ACC112 (cell line): ENCODE data around the gene FAM135A.
"Not testable (repeated sequence)": the region's sequence is repeated elsewhere in the genome, so short reads cannot be mapped to it uniquely, and the experiment has no call there.

Source experiments
- H2AFZ ChIP-seq: fragments of 200-600 bp; sonication (generic); one replicate; pipeline ENCODE4 v1.6.0; 2017; ENCODE audit warnings: antibody characterized with exemption, low read length; ENCODE audit not compliant: unreplicated experiment
- H3K27ac ChIP-seq: fragments of 200-600 bp; sonication (generic); 2 replicates; pipeline ENCODE4 v1.5.1; 2014; ENCODE audit warnings: low read depth, mild to moderate bottlenecking, antibody characterized with exemption, low read length, moderate library complexity
- H3K27me3 ChIP-seq: fragments of 200-600 bp; sonication (generic); 2 replicates; pipeline ENCODE4 v1.6.1; 2014; ENCODE audit warnings: mild to moderate bottlenecking, antibody characterized with exemption, low read length, moderate library complexity, mixed read lengths; ENCODE audit not compliant: insufficient read depth
- H3K36me3 ChIP-seq: fragments of 200-600 bp; sonication (generic); 2 replicates; pipeline ENCODE4 v1.6.1; 2016; ENCODE audit warnings: mild to moderate bottlenecking, antibody characterized with exemption, low read length, moderate library complexity, mixed read lengths; ENCODE audit not compliant: insufficient read depth
- H3K4me1 ChIP-seq: fragments of 200-600 bp; sonication (generic); one replicate; pipeline ENCODE4 v1.6.1; 2016; ENCODE audit warnings: low read length, mixed read lengths; ENCODE audit not compliant: insufficient read depth, unreplicated experiment, control insufficient read depth
- H3K4me3 ChIP-seq: fragments of 200-600 bp; sonication (generic); 2 replicates; pipeline ENCODE4 v1.5.1; 2014; ENCODE audit warnings: mild to moderate bottlenecking, low read depth, low read length
- H3K79me2 ChIP-seq: fragments of 200-600 bp; sonication (generic); one replicate; pipeline ENCODE4 v1.6.0; 2016; ENCODE audit warnings: low read length; ENCODE audit not compliant: control insufficient read depth, unreplicated experiment, insufficient read depth

Gene FAM135A

DNA sequence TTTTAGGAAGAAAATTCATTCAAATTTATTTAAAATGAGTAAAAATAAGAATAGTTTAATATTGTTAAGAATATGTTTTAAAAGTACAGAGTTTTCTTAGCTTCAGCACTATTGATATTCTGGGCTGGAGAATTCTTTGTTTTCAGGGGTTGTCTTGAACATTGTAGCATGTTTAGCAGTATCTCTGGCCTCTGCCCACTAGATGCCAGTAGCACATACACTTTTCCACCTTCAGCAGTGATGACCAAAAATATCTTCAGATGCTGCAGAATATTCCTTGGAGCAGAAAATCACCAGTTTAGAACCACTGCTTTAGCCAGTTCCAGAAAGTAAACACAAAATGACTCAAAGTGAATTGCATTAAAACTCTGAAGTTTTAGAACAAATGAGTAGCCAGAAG is 134.0 kb downstream of the FAM135A start:
- H3K4me1 ChIP-seq: no peaks in the 10 kb centered on the region
- no peak overlapping the region for H2AFZ ChIP-seq
- H3K36me3 ChIP-seq: no peaks in the 10 kb centered on the region
- H3K79me2 ChIP-seq: no peaks in the 10 kb centered on the region
- no peak overlapping the region for H3K4me3 ChIP-seq
- no peak overlapping the region for H3K27ac ChIP-seq
- no peaks in the 10 kb centered on the region for H3K27me3 ChIP-seq

DNA sequence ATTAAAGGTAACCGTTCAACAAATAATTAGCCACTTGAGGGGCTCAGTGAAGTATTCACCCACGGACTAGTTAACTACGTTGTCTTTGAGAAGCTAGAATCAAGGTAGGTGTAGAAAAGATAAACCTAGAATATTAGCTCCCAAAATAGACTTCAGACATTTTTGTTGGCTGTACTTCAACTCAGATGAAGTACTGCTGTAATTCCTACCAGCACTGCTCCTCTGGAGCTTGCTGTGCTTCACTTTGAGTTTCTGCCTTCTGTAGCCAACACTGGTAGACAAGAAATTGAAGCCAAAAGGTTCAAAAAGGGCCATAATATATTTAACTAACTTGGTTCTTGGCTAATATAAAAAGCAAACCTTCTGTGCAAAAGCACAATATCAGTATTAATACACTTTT is 134.6 kb downstream of the FAM135A start:
- Histone ChIP-seq H3K36me3 (no peaks in the 10 kb centered on the region), H3K4me3 (no peak overlapping the region), H3K27ac (no peak overlapping the region), H2AFZ (no peak overlapping the region), H3K4me1 (no peaks in the 10 kb centered on the region), H3K79me2 (no peaks in the 10 kb centered on the region), H3K27me3 (no peaks in the 10 kb centered on the region)

DNA sequence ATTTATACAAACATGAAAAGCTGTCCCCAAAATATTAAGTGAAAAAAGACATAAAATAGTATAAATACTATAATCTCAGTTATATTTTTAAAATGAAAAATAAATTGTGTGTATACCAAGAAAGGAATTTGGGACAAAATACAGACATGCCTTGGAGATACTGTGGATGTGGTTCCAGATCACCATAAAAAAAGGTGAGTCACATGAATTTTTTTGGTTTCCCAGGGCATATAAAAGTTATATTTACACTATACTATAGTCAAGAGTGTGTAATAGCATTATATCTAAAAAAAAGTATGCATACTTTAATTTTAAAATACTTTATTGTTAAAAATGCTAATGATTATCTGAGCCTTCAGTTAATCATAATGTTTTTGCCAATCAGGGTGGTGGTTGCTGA is 136.0 kb downstream of the FAM135A start:
- Histone ChIP-seq H2AFZ (no peak overlapping the region), H3K36me3 (no peaks in the 10 kb centered on the region), H3K79me2 (no peaks in the 10 kb centered on the region), H3K4me3 (no peak overlapping the region), H3K27ac (no peak overlapping the region), H3K4me1 (no peaks in the 10 kb centered on the region), H3K27me3 (no peaks in the 10 kb centered on the region)

DNA sequence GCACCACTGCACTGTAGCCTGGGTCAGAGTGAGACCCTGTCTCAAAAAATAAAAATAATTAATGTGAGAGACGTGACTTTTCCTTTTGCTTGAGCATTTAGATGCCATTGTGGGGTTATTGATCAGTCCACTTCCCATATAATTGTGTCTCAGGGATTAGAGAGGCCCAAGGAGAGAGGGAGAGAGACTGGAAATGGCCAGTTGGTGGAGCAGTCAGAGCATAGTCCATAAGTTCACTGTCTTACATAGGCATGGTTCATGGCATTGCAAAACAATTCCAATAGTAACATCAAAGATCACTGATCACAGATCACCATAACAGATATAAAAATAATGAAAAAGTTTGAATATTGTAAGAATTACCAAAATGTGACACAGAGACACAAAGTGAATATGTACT is 138.3 kb downstream of the FAM135A start:
- H3K27ac ChIP-seq: no peak overlapping the region
- H2AFZ ChIP-seq: no peak overlapping the region
- no peaks in the 10 kb centered on the region for H3K27me3 ChIP-seq
- H3K79me2 ChIP-seq: no peaks in the 10 kb centered on the region
- H3K4me1 ChIP-seq: no peaks in the 10 kb centered on the region
- no peak overlapping the region for H3K4me3 ChIP-seq
- no peaks in the 10 kb centered on the region for H3K36me3 ChIP-seq

DNA sequence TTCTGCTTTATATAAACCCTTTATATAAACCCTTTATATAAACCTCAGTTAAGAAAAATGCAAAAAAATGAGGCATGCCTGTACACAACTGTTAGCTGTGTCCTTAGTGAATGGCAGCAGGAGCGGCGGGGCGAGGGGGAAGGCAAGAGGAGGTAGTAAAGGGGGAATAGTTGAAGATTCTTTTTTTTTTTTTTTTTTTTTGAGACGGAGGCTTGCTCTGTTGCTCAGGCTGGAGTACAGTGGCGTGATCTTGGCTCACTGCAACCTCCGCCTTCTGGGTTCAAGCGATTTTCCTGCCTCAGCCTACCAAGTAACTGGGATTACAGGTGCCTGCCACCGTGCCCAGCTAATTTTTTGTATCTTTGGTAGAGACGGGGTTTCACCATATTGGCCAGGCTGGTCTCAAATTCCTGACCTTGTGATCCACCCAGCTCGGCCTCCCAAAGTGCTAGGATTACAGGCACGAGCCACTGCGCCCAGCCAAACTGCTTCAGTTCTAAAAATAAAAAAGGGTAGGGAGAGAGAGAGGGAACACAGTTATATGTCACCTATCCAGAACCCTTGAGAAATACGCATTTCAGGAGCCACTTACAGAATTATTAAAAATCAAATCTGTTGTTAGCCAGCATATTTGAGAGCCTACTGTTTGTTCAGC is 139.1 kb downstream of the FAM135A start:
- H3K4me3 ChIP-seq, H3K27ac ChIP-seq, H3K79me2 ChIP-seq, H2AFZ ChIP-seq, H3K36me3 ChIP-seq, H3K4me1 ChIP-seq, H3K27me3 ChIP-seq: not testable (repeated sequence)

DNA sequence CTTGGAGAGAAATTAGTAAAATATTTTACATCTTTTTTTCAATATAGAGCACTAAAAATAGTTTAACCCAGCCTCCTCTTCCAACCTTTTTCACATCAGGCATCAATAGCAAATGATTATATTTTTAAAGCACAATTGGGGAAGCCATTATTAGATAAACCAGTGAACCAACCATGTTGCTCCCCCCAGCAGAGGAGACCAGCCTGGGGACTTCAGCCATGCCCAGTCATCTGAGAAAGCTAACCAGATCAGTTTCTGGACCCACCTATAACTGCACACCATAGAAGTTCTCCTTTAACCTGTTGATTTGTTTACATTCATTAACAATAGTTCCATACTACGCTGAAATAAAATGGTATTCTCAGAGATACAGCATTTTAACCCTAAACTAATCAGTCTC is 139.7 kb downstream of the FAM135A start:
- H3K27ac ChIP-seq: no peak overlapping the region
- no peaks in the 10 kb centered on the region for H3K79me2 ChIP-seq
- H3K4me1 ChIP-seq: no peaks in the 10 kb centered on the region
- no peak overlapping the region for H2AFZ ChIP-seq
- H3K27me3 ChIP-seq: no peaks in the 10 kb centered on the region
- no peak overlapping the region for H3K4me3 ChIP-seq
- no peaks in the 10 kb centered on the region for H3K36me3 ChIP-seq

DNA sequence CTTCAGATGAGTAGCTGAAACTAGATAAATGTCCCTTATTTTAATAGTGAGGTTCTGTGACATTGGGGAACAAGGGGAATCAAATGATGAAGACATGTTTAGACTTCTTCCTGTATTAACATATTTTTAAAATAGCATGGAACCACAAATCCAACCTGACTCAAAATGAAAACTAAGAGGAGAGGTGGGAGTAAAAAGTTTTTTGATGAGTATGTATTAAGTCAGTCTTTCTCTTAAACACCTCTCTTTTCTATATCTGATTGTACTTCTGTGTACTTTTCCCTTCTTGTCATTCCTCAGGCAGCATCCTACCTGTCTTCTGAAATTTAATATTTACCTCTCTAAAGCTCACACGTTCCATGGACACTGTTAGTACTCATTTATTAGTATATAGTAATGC is 144.7 kb downstream of the FAM135A start:
- no peak overlapping the region for H3K27ac ChIP-seq
- no peaks in the 10 kb centered on the region for H3K36me3 ChIP-seq
- no peaks in the 10 kb centered on the region for H3K27me3 ChIP-seq
- no peaks in the 10 kb centered on the region for H3K79me2 ChIP-seq
- H3K4me1 ChIP-seq: no peaks in the 10 kb centered on the region
- H3K4me3 ChIP-seq: no peak overlapping the region
- no peak overlapping the region for H2AFZ ChIP-seq

DNA sequence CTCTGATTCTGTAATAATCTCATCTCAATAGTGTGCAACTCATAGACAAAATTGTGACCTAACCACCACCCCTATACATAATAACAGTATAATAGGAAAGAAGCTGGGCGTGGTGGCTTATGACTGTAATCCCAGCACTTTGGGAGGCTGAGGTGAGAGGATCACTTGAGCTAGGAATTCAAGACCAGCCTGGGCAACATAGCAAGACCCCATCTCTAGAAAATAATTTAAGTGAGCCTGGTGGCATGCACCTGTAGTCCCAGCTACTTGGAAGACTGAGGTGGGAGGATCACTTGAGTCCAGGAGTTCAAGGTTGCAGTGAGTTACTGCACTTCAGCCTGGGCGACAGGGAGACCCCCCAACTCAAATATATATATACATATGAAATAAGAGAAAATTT is 149.1 kb downstream of the FAM135A start:
- not testable (repeated sequence) for H3K4me1 ChIP-seq, H3K4me3 ChIP-seq, H2AFZ ChIP-seq, H3K27me3 ChIP-seq, H3K79me2 ChIP-seq, H3K27ac ChIP-seq, H3K36me3 ChIP-seq

DNA sequence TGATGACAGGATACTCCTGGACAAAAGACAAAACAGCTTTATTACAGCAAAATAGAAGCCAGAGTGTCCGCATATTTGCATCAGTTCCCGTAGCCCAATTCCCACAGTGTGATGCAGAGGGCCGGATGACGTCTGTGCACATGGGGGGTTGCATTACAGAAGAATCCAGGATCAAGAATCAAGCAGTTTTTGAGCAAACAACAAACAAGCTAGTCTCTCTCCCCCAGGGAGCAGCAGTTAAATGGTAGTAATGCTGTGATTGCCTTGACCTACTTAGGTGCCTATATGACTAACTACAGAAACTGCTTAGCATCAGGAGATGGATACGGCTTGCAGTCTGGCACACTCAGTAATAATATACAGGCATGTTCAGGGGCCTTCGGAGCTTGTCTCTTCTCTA is 150.2 kb downstream of the FAM135A start:
- Histone ChIP-seq H3K36me3 (peaks cover 4% of the 10 kb centered on the region; the same call in 1 of the 2 replicates), H2AFZ (no peak overlapping the region), H3K27me3 (no peaks in the 10 kb centered on the region), H3K79me2 (peaks cover 14% of the 10 kb centered on the region), H3K4me3 (no peak overlapping the region), H3K4me1 (peaks cover 13% of the 10 kb centered on the region), H3K27ac (no peak overlapping the region)

DNA sequence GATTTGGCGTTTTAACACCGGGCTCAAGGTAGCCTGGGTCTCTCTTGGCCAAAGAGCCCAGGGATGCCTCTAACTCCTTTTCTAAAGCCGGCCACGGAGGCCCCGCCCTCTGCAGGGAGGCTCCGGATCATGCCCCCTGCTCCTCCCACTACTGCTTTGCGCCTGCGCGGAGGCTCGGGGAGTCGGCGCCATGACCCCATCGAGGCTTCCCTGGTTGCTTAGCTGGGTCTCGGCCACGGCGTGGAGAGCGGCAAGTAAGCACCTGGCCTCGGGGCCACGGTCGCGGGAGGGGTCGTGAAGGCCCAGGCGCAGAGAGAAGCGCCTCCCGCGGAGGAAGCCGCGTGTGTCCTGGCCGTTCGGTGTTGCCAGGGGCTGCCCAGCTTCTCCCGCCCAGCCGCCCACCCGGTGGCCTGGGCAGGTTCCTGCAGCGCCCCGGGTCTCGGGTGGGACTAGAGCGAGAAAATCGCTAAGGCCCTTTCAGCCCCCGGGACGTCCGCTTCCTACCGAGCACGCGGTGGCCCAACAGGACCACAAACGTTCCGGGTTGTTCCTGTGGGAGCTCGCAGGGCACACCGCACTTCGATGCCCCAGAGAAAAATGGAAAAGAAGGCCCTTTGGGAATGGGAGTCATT is 153.6 kb downstream of the FAM135A start, which contains the start of gene SDHAF4:
TSS of gene SDHAF4 (plus strand) at position 180 of the 632 bp plus-strand sequence. CDS start at position 191, 11 bp downstream.
- Histone ChIP-seq H3K27ac (peak within 1 kb of the TSS; percentile 23; the same call in 1 of the 2 replicates), H2AFZ (peak within 1 kb of the TSS; percentile 96), H3K4me1 (peaks cover 13% of the 10 kb centered on the region), H3K27me3 (no peaks in the 10 kb centered on the region), H3K4me3 (peak within 1 kb of the TSS; percentile 93), H3K79me2 (peaks cover 23% of the 10 kb centered on the region), H3K36me3 (peaks cover 17% of the 10 kb centered on the region)

DNA sequence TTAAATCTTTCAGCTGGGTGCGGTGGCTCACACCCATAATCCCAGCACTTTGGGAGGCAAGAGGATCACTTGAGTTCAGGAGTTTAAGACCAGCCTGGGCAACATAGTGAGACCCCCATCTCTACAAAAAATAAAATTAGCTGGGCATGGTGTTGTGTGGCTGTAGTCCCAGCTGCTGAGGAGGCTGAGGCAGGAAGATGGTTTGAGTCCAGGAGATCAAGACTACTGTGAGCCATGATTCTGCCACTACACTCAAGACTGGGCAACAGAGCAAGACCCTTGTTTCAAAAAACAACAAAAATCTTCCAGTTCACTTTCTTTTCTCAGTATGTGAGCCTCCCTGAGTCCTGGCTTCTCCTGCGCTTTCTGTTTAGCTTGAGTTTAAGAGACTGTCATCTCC is 161.3 kb downstream of the FAM135A start:
- H3K27ac ChIP-seq: no peak overlapping the region
- H3K27me3 ChIP-seq: no peaks in the 10 kb centered on the region
- no peak overlapping the region for H3K4me3 ChIP-seq
- peaks cover 7% of the 10 kb centered on the region for H3K79me2 ChIP-seq
- peaks cover 8% of the 10 kb centered on the region; the same call in 1 of the 2 replicates for H3K36me3 ChIP-seq
- H2AFZ ChIP-seq: no peak overlapping the region
- no peaks in the 10 kb centered on the region for H3K4me1 ChIP-seq
